ENCODE data around the gene PSKH1.

Gene PSKH1

GRCh38 chr16:67892375-67892774, 679 bp upstream of the PSKH1 start:
- no peak overlapping the region for H4K8ac ChIP-seq (ENCODE audit: low read length)

GRCh38 chr16:67893743-67894399, 817 bp downstream of the PSKH1 start:
- Histone ChIP-seq H2AFZ (ENCODE audit: low read depth, low read length) (peak overlapping the region; percentile 94), H4K91ac (ENCODE audit: low read length) (peak overlapping the region; percentile 2), H2BK15ac (ENCODE audit: low read depth, poor library complexity, severe bottlenecking) (no peak overlapping the region), H3K4me3 (ENCODE audit: insufficient read depth in 1 of 2, low read depth in 1 of 2, low read length in 2 of 2) (peak overlapping the region; percentile 99 to 100), H3K18ac (ENCODE audit: low read depth in 1 of 2, low read length in 2 of 2) (peak overlapping the region; percentile 4 to 97), H3K9me3 (ENCODE audit: control insufficient read depth, low read length) (no peaks in the 10 kb centered on the region), H3K4me1 (ENCODE audit: control insufficient read depth, insufficient read depth, low read depth, low read length) (peaks cover 8% of the 10 kb centered on the region), H3K4ac (ENCODE audit: low read depth in 1 of 2, low read length in 2 of 2) (peak overlapping the region; percentile 15 to 83), H2BK12ac (ENCODE audit: low read length in 2 of 2) (no peak overlapping the region), H3K14ac (ENCODE audit: low read length in 2 of 2) (peak overlapping the region in 1 of 2 experiments; percentile 80), H3K36me3 (ENCODE audit: control insufficient read depth in 1 of 2, insufficient read depth in 2 of 2, low read depth in 1 of 2, low read length in 2 of 2) (peaks cover 0 to 6% of the 10 kb centered on the region in 2 experiments), H3K79me1 (replicated peaks; ENCODE audit: low read length, poor library complexity, severe bottlenecking) (peaks cover 13% of the 10 kb centered on the region), H2AK5ac (ENCODE audit: low read length, severe bottlenecking) (peak overlapping the region; percentile 65), H3K27ac (ENCODE audit: low read length, poor library complexity, severe bottlenecking) (peak overlapping the region; percentile 63), H3K9ac (ENCODE audit: low read length) (peak overlapping the region; percentile 100), H2BK120ac (ENCODE audit: low read depth, low read length) (no peak overlapping the region), H3K23ac (ENCODE audit: low read length in 2 of 2) (no peak overlapping the region), H2BK5ac (ENCODE audit: low read depth, low read length, poor library complexity, severe bottlenecking) (no peak overlapping the region), H3K4me2 (ENCODE audit: low read length, poor library complexity, severe bottlenecking) (peak overlapping the region; percentile 78), H4K8ac (ENCODE audit: low read length) (peak overlapping the region; percentile 99), H3K27me3 (ENCODE audit: control insufficient read depth in 1 of 2, insufficient read depth in 1 of 2, low read length in 2 of 2) (no peaks in the 10 kb centered on the region)
- WGBS: 47% methylated on average over 14 of the region's 14 CpGs
- no peak for DNase-seq

More at GRCh38 chr16:67892375-67892774, 679 bp upstream of the PSKH1 start:
- no peak for DNase-seq
- H3K23ac ChIP-seq (ENCODE audit: low read length in 2 of 2): no peak overlapping the region
- no peak overlapping the region for H3K4ac ChIP-seq (ENCODE audit: low read depth in 1 of 2, low read length in 2 of 2)
- H3K27me3 ChIP-seq (ENCODE audit: control insufficient read depth in 1 of 2, insufficient read depth in 1 of 2, low read length in 2 of 2): no peaks in the 10 kb centered on the region
- H3K4me2 ChIP-seq (ENCODE audit: low read length, poor library complexity, severe bottlenecking): peak overlapping the region; percentile 72
- no peak overlapping the region for H3K18ac ChIP-seq (ENCODE audit: low read depth in 1 of 2, low read length in 2 of 2)
- no peak overlapping the region for H2AFZ ChIP-seq (ENCODE audit: low read depth, low read length)
- H3K14ac ChIP-seq (ENCODE audit: low read length in 2 of 2): no peak overlapping the region
- H4K91ac ChIP-seq (ENCODE audit: low read length): no peak overlapping the region
- H3K9ac ChIP-seq (ENCODE audit: low read length): peak overlapping the region; percentile 87
- H3K36me3 ChIP-seq (ENCODE audit: control insufficient read depth in 1 of 2, insufficient read depth in 2 of 2, low read depth in 1 of 2, low read length in 2 of 2): peaks cover 0 to 7% of the 10 kb centered on the region in 2 experiments
- no peak overlapping the region for H2BK15ac ChIP-seq (ENCODE audit: low read depth, poor library complexity, severe bottlenecking)
- H3K4me1 ChIP-seq (ENCODE audit: control insufficient read depth, insufficient read depth, low read depth, low read length): peaks cover 8% of the 10 kb centered on the region
- H2BK12ac ChIP-seq (ENCODE audit: low read length in 2 of 2): no peak overlapping the region
- no peaks in the 10 kb centered on the region for H3K9me3 ChIP-seq (ENCODE audit: control insufficient read depth, low read length)
- no peak overlapping the region for H2BK5ac ChIP-seq (ENCODE audit: low read depth, low read length, poor library complexity, severe bottlenecking)
- peaks cover 7% of the 10 kb centered on the region for H3K79me1 ChIP-seq (replicated peaks; ENCODE audit: low read length, poor library complexity, severe bottlenecking)
- no peak overlapping the region for H2AK5ac ChIP-seq (ENCODE audit: low read length, severe bottlenecking)
- H3K4me3 ChIP-seq (ENCODE audit: insufficient read depth in 1 of 2, low read depth in 1 of 2, low read length in 2 of 2): peak overlapping the region in 1 of 2 experiments; percentile 81
- no peak overlapping the region for H3K27ac ChIP-seq (ENCODE audit: low read length, poor library complexity, severe bottlenecking)
- H2BK120ac ChIP-seq (ENCODE audit: low read depth, low read length): no peak overlapping the region
- WGBS: 82% methylated on average over 2 of the region's 5 CpGs

GRCh38 chr16:67897231-67897630, 4.2 kb downstream of the PSKH1 start:
- no peak overlapping the region for H2BK12ac ChIP-seq (ENCODE audit: low read length in 2 of 2)
- no peak overlapping the region for H2BK15ac ChIP-seq (ENCODE audit: low read depth, poor library complexity, severe bottlenecking)
- H3K4ac ChIP-seq (ENCODE audit: low read depth in 1 of 2, low read length in 2 of 2): no peak overlapping the region
- WGBS: 98% methylated on average over 3 of the region's 3 CpGs
- no peak overlapping the region for H3K14ac ChIP-seq (ENCODE audit: low read length in 2 of 2)
- DNase-seq: peak; percentile 55
- no peak overlapping the region for H3K4me2 ChIP-seq (ENCODE audit: low read length, poor library complexity, severe bottlenecking)
- no peaks in the 10 kb centered on the region for H3K9me3 ChIP-seq (ENCODE audit: control insufficient read depth, low read length)
- H3K36me3 ChIP-seq (ENCODE audit: control insufficient read depth in 1 of 2, insufficient read depth in 2 of 2, low read depth in 1 of 2, low read length in 2 of 2): peaks cover 0 to 9% of the 10 kb centered on the region in 2 experiments
- H4K91ac ChIP-seq (ENCODE audit: low read length): no peak overlapping the region
- no peak overlapping the region for H2BK120ac ChIP-seq (ENCODE audit: low read depth, low read length)
- no peak overlapping the region for H2BK5ac ChIP-seq (ENCODE audit: low read depth, low read length, poor library complexity, severe bottlenecking)
- H2AK5ac ChIP-seq (ENCODE audit: low read length, severe bottlenecking): no peak overlapping the region
- no peaks in the 10 kb centered on the region for H3K27me3 ChIP-seq (ENCODE audit: control insufficient read depth in 1 of 2, insufficient read depth in 1 of 2, low read length in 2 of 2)
- no peak overlapping the region for H3K27ac ChIP-seq (ENCODE audit: low read length, poor library complexity, severe bottlenecking)
- no peak overlapping the region for H3K4me3 ChIP-seq (ENCODE audit: insufficient read depth in 1 of 2, low read depth in 1 of 2, low read length in 2 of 2)
- H3K23ac ChIP-seq (ENCODE audit: low read length in 2 of 2): no peak overlapping the region
- no peak overlapping the region for H2AFZ ChIP-seq (ENCODE audit: low read depth, low read length)
- H3K79me1 ChIP-seq (replicated peaks; ENCODE audit: low read length, poor library complexity, severe bottlenecking): peaks cover 28% of the 10 kb centered on the region
- no peak overlapping the region for H3K18ac ChIP-seq (ENCODE audit: low read depth in 1 of 2, low read length in 2 of 2)
- H4K8ac ChIP-seq (ENCODE audit: low read length): no peak overlapping the region
- H3K9ac ChIP-seq (ENCODE audit: low read length): peak overlapping the region; percentile 53
- peaks cover 8% of the 10 kb centered on the region for H3K4me1 ChIP-seq (ENCODE audit: control insufficient read depth, insufficient read depth, low read depth, low read length)

GRCh38 chr16:67901734-67902133, 8.7 kb downstream of the PSKH1 start:
- peaks cover 12 to 20% of the 10 kb centered on the region in 2 experiments for H3K36me3 ChIP-seq (ENCODE audit: control insufficient read depth in 1 of 2, insufficient read depth in 2 of 2, low read depth in 1 of 2, low read length in 2 of 2)
- 96% methylated on average over 5 of the region's 5 CpGs for WGBS
- no peaks in the 10 kb centered on the region for H3K27me3 ChIP-seq (ENCODE audit: control insufficient read depth in 1 of 2, insufficient read depth in 1 of 2, low read length in 2 of 2)
- no peak overlapping the region for H4K91ac ChIP-seq (ENCODE audit: low read length)
- H3K27ac ChIP-seq (ENCODE audit: low read length, poor library complexity, severe bottlenecking): no peak overlapping the region
- H3K4me1 ChIP-seq (ENCODE audit: control insufficient read depth, insufficient read depth, low read depth, low read length): no peaks in the 10 kb centered on the region
- no peak overlapping the region for H3K9ac ChIP-seq (ENCODE audit: low read length)
- no peak overlapping the region for H3K4me2 ChIP-seq (ENCODE audit: low read length, poor library complexity, severe bottlenecking)
- no peak overlapping the region for H2BK12ac ChIP-seq (ENCODE audit: low read length in 2 of 2)
- no peaks in the 10 kb centered on the region for H3K9me3 ChIP-seq (ENCODE audit: control insufficient read depth, low read length)
- no peak overlapping the region for H2BK120ac ChIP-seq (ENCODE audit: low read depth, low read length)
- no peak overlapping the region for H2BK5ac ChIP-seq (ENCODE audit: low read depth, low read length, poor library complexity, severe bottlenecking)
- H2AK5ac ChIP-seq (ENCODE audit: low read length, severe bottlenecking): no peak overlapping the region
- no peak overlapping the region for H4K8ac ChIP-seq (ENCODE audit: low read length)
- no peak for DNase-seq
- H3K79me1 ChIP-seq (replicated peaks; ENCODE audit: low read length, poor library complexity, severe bottlenecking): peaks cover 37% of the 10 kb centered on the region
- H3K18ac ChIP-seq (ENCODE audit: low read depth in 1 of 2, low read length in 2 of 2): no peak overlapping the region
- no peak overlapping the region for H2BK15ac ChIP-seq (ENCODE audit: low read depth, poor library complexity, severe bottlenecking)
- H3K4ac ChIP-seq (ENCODE audit: low read depth in 1 of 2, low read length in 2 of 2): no peak overlapping the region
- H3K23ac ChIP-seq (ENCODE audit: low read length in 2 of 2): no peak overlapping the region
- H3K14ac ChIP-seq (ENCODE audit: low read length in 2 of 2): no peak overlapping the region
- H3K4me3 ChIP-seq (ENCODE audit: insufficient read depth in 1 of 2, low read depth in 1 of 2, low read length in 2 of 2): no peak overlapping the region
- H2AFZ ChIP-seq (ENCODE audit: low read depth, low read length): no peak overlapping the region
